ENCODE measurements around the gene ESF1. TPM values are rescaled to one million over a fixed set of nuclear protein-coding genes. Genes with fewer than 3 reads are reported as not detected.

Gene ESF1
- total and polyA plus RNA-seq, 2 experiments from 2014 or later = 20.5 to 71.7 TPM

GRCh38 chr20:13701486-13701885 is 83.2 kb downstream of the ESF1 start (continued):
- TF ChIP-seq ZNF462 (CRISPR knock-in tag; IDR thresholded peaks at IDR 0.05) (no peak), ETS1 (IDR thresholded peaks at IDR 0.05) (no peak), STAT1 (IDR thresholded peaks at IDR 0.05; ENCODE audit: unreplicated experiment) (no peak), CREB1 (CRISPR knock-in tag; IDR thresholded peaks at IDR 0.05; ENCODE audit: low read depth) (no peak), EZH2phosphoT487 (IDR thresholded peaks at IDR 0.05; ENCODE audit: unreplicated experiment) (no peak)

- H3K4me1 ChIP-seq (ENCODE audit: insufficient read depth) = no peaks in the 10 kb centered on the region
- peaks cover 20% of the 10 kb centered on the region; the same call in 1 of the 2 replicates for H3K9me2 ChIP-seq (ENCODE audit: insufficient read depth)
- H3F3A ChIP-seq (replicated peaks; ENCODE audit: low read depth) = no peaks in the 10 kb centered on the region
- H3K4me3 ChIP-seq = no peak overlapping the region
- no peaks in the 10 kb centered on the region for H3K36me3 ChIP-seq (ENCODE audit: insufficient read depth)
- Mint-ChIP-seq H3K4me1 (no peaks in the 10 kb centered on the region), H3K27ac (no peak overlapping the region), H3K27me3 (ENCODE audit: insufficient read depth, low read depth, poor library complexity) (peaks cover 2% of the 10 kb centered on the region), H3K36me3 (ENCODE audit: low read depth) (no peaks in the 10 kb centered on the region), H3K4me3 (no peak overlapping the region), H3K9me3 (no peaks in the 10 kb centered on the region)
- H3K79me2 ChIP-seq (replicated peaks; ENCODE audit: insufficient read depth) = no peaks in the 10 kb centered on the region
- ATAC-seq = no peak
- H2AFZ ChIP-seq = peak overlapping the region; percentile 67; the same call in 1 of the 2 replicates
- no peak for DNase-seq (ENCODE audit: low spot score)
- TF ChIP-seq STAT1 (IDR thresholded peaks at IDR 0.05; ENCODE audit: unreplicated experiment) (no peak), POLR2AphosphoS5 (IDR thresholded peaks at IDR 0.05; ENCODE audit: low read depth) (no peak), CREB1 (CRISPR knock-in tag; IDR thresholded peaks at IDR 0.05; ENCODE audit: low read depth) (no peak), NANOG (IDR thresholded peaks at IDR 0.05; ENCODE audit: borderline replicate concordance) (no peak), EZH2phosphoT487 (IDR thresholded peaks at IDR 0.05; ENCODE audit: unreplicated experiment) (no peak), ZNF114 (CRISPR knock-in tag; IDR thresholded peaks at IDR 0.05) (no peak), REST (IDR thresholded peaks at IDR 0.05; ENCODE audit: unreplicated experiment) (no peak)
- H3K27ac ChIP-seq (ENCODE audit: low read depth) = no peak overlapping the region
- no peak overlapping the region for H3K4me2 ChIP-seq
- H3K27me3 ChIP-seq (ENCODE audit: insufficient read depth) = no peaks in the 10 kb centered on the region
- H4K20me1 ChIP-seq (replicated peaks; ENCODE audit: insufficient read depth) = no peaks in the 10 kb centered on the region
Observed at GRCh38 chr20:13700761-13701160, 84.0 kb downstream of the ESF1 start.
